ENCODE data around the gene VIM.

The VIM gene

DNA sequence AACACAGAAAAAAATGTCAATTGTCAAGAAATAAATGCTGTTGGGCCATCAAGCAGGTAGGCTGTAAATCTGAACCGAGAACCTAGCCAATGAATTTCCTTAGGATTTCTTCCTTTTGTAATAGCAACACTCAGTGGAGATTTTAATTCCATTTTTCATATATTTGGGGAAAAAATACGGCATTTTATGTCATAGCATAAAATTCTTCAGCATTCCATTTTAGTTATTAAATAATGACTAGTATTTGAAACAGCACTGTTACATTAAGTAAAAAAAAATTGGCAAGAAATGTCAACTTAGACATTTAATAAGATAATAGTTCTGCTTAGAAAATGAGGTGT is 12.3 kb upstream of the VIM start:
- Histone ChIP-seq H3K36me3 (ENCODE audit: control insufficient read depth, insufficient read depth, low read length) (no peaks in the 10 kb centered on the region), H3K4me2 (ENCODE audit: low read length) (no peak overlapping the region), H3K27ac (peak overlapping the region; percentile 20), H2AFZ (no peak overlapping the region), H3K27me3 (ENCODE audit: control insufficient read depth, insufficient read depth, low read length) (no peaks in the 10 kb centered on the region), H3K4me1 (no peaks in the 10 kb centered on the region), H3K9ac (no peak overlapping the region), H3K4me3 (ENCODE audit: low read depth, low read length) (no peak overlapping the region), H3K79me2 (no peaks in the 10 kb centered on the region), H3K9me3 (ENCODE audit: control insufficient read depth, low read length) (no peaks in the 10 kb centered on the region)
- TF ChIP-seq, protein P1, sequence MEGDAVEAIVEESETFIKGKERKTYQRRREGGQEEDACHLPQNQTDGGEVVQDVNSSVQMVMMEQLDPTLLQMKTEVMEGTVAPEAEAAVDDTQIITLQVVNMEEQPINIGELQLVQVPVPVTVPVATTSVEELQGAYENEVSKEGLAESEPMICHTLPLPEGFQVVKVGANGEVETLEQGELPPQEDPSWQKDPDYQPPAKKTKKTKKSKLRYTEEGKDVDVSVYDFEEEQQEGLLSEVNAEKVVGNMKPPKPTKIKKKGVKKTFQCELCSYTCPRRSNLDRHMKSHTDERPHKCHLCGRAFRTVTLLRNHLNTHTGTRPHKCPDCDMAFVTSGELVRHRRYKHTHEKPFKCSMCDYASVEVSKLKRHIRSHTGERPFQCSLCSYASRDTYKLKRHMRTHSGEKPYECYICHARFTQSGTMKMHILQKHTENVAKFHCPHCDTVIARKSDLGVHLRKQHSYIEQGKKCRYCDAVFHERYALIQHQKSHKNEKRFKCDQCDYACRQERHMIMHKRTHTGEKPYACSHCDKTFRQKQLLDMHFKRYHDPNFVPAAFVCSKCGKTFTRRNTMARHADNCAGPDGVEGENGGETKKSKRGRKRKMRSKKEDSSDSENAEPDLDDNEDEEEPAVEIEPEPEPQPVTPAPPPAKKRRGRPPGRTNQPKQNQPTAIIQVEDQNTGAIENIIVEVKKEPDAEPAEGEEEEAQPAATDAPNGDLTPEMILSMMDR (IDR thresholded peaks at IDR 0.05) = no peak

DNA sequence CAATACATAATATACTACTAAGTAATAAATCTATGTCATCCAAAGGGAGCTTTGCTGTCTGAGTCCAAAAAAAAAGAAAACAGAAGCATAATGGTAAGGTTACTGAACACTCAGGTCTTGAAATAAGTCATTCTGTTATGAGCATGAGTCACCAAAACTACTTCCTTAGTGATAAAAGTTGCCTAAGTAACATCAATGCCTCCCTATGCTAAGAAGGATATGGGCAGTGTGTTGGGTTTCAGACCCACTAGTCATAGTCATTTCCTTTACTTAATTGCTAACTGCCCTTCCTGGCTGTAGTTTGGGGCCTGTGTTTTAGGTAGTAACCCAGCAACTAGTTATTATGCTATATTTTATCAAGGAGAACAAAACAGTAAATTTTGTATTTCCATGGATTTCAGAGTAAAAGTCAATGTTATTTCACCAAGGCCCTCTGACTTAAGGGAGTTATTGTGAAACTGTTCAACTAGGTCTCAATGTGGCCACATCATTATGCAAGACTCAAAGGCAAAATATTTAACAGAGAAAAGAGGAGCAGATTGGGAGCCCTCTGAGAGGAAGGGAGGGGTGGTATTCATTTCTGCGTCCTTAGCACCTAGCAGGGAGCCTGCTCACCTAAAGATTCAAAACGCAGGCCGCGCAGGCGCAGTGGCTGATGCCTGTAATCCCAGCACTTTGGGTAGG is 11.7 kb upstream of the VIM start:
- Histone ChIP-seq H3K4me2 (ENCODE audit: low read length) (no peak overlapping the region), H3K79me2 (no peaks in the 10 kb centered on the region), H3K27ac (peak overlapping the region; percentile 39), H3K4me1 (no peaks in the 10 kb centered on the region), H3K36me3 (ENCODE audit: control insufficient read depth, insufficient read depth, low read length) (no peaks in the 10 kb centered on the region), H3K9ac (no peak overlapping the region), H3K27me3 (ENCODE audit: control insufficient read depth, insufficient read depth, low read length) (no peaks in the 10 kb centered on the region), H3K4me3 (ENCODE audit: low read depth, low read length) (no peak overlapping the region), H3K9me3 (ENCODE audit: control insufficient read depth, low read length) (no peaks in the 10 kb centered on the region), H2AFZ (no peak overlapping the region)
- TF ChIP-seq, protein P1 (IDR thresholded peaks at IDR 0.05) = no peak

DNA sequence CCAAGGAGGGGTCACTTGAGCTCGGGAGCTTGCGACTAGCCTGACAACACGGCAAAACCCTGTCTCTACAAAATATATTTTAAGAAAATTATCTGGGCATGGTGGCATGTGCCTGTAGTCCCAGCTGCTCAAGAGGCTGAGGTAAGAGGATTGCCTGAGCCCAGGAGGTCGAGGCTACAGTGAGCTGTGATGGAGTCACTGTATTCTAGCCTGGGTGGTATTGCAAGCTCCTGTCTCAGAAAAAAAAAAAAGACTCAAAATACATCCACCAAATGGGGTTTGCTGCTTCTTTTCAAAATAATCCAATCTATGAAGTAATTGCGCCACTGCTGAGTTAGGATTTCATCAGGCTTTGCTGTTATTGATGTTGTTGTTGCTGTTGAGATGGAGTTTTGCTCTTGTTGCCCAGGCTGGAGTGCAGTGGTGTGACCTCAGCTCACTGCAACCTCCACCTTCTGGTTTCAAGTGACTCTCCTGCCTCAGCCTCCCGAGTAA is 11.1 kb upstream of the VIM start:
- Histone ChIP-seq H2AFZ (no peak overlapping the region), H3K9me3 (ENCODE audit: control insufficient read depth, low read length) (no peaks in the 10 kb centered on the region), H3K4me1 (no peaks in the 10 kb centered on the region), H3K27ac (peak overlapping the region; percentile 39), H3K79me2 (no peaks in the 10 kb centered on the region), H3K27me3 (ENCODE audit: control insufficient read depth, insufficient read depth, low read length) (no peaks in the 10 kb centered on the region), H3K9ac (no peak overlapping the region), H3K36me3 (ENCODE audit: control insufficient read depth, insufficient read depth, low read length) (no peaks in the 10 kb centered on the region), H3K4me2 (ENCODE audit: low read length) (no peak overlapping the region), H3K4me3 (ENCODE audit: low read depth, low read length) (no peak overlapping the region)
- TF ChIP-seq, protein P1 (IDR thresholded peaks at IDR 0.05) = no peak

DNA sequence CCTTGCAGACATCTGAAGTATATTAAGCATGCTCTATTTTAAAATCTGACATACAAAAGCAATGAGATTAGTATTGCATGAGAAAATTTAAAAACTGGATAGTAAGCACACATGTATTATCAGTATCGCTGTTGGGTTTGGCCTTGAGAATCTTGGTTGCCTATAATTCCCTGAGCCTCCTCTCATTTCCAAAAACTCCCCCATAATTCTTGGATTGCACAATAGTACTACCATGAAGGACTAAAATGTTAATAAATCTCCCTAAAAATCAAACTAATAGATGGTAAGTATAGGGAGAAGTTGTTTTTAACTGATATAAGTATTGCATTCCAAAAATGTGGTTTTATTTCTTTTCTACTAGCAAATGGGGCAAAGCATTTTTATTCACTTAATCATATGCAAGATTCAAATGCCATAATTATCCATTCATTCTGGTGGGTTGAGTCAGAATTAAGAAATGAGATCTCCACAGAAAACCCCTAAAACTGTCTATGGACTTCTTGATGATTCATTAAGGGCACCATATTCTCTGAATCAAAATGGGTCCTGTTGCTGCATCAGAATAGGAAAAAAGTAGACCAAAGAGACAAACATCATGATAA is 10.3 kb upstream of the VIM start:
- H2AFZ ChIP-seq = no peak overlapping the region
- H3K9ac ChIP-seq = no peak overlapping the region
- no peak overlapping the region for H3K4me2 ChIP-seq (ENCODE audit: low read length)
- TF ChIP-seq, protein P1 (IDR thresholded peaks at IDR 0.05) = no peak
- no peak overlapping the region for H3K4me3 ChIP-seq (ENCODE audit: low read depth, low read length)
- no peaks in the 10 kb centered on the region for H3K79me2 ChIP-seq
- H3K4me1 ChIP-seq = no peaks in the 10 kb centered on the region
- H3K27ac ChIP-seq = no peak overlapping the region
- H3K27me3 ChIP-seq (ENCODE audit: control insufficient read depth, insufficient read depth, low read length) = no peaks in the 10 kb centered on the region
- no peaks in the 10 kb centered on the region for H3K9me3 ChIP-seq (ENCODE audit: control insufficient read depth, low read length)
- H3K36me3 ChIP-seq (ENCODE audit: control insufficient read depth, insufficient read depth, low read length) = no peaks in the 10 kb centered on the region

DNA sequence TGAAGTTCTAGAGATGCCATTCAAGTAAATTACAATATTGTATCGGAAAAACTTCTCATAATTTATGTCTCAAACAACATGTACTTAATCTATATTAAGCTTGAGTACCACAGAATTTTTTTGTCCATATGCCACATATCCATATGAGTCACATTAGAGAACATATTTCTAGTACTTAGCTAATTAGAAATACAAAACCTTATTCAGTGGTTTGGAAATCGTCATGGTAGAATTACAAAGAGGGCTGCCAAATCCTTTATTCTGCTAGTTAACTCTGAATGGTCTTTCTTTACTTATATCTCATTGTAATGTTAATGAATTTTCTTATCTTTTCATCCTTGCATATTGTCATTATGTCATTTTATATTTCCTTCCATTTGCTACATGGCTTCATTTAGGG is 9.0 kb upstream of the VIM start:
- Histone ChIP-seq H3K4me2 (ENCODE audit: low read length) (no peak overlapping the region), H2AFZ (no peak overlapping the region), H3K9ac (no peak overlapping the region), H3K36me3 (ENCODE audit: control insufficient read depth, insufficient read depth, low read length) (no peaks in the 10 kb centered on the region), H3K27me3 (ENCODE audit: control insufficient read depth, insufficient read depth, low read length) (no peaks in the 10 kb centered on the region), H3K27ac (no peak overlapping the region), H3K4me1 (no peaks in the 10 kb centered on the region), H3K79me2 (no peaks in the 10 kb centered on the region), H3K4me3 (ENCODE audit: low read depth, low read length) (no peak overlapping the region), H3K9me3 (ENCODE audit: control insufficient read depth, low read length) (no peaks in the 10 kb centered on the region)
- TF ChIP-seq, protein P1 (IDR thresholded peaks at IDR 0.05) = no peak

Data from parathyroid adenoma (tissue), 2 donors.